ENCODE data around the gene TMEM120B.
A peak's percentile ranks its signal among the peaks of the same experiment; 100 is the strongest.

DNA sequence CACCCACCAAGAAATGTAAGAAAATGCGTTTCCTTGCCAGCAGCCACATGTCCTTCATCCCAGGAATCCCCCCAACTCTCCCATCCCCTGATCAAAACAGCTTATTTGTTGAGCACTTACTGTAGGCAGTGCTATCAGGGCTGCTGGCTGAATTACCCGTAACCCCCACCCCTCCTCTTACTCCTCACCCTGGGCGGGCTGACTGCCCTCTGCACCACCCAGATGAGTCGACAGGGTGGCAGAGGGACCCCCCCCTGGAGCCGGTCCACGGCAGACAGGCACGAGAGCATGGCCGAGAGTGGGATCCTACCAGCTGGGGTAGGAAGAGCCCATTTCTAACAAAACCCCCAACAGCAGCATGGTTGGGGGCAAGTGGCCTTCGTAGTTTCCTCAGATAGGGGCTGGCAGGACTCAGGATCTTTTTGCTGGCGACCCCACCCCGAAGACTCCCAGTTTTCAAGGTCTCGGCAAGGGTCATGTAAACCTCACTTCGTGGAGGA, 82.0 kb downstream of the TMEM120B start:
- TF ChIP-seq CTCF (IDR thresholded peaks at IDR 0.05), result no peak
- TF ChIP-seq POLR2A (IDR thresholded peaks at IDR 0.05), result peak in 1 of 3 donors; percentile 21

Data from body of pancreas (tissue), 4 donors.